Hepatic stellate cell (primary cell): ENCODE measurements around the gene FOXO3B.
"Not testable (repeated sequence)": the region's sequence is repeated elsewhere in the genome, so short reads cannot be mapped to it uniquely, and the experiment has no call there.

ENCODE experiments used
- DNase-seq: peaks from one replicate; pipeline ENCODE4 v3.0.0; 2011; ENCODE audit warnings: low spot score

The FOXO3B gene

DNA sequence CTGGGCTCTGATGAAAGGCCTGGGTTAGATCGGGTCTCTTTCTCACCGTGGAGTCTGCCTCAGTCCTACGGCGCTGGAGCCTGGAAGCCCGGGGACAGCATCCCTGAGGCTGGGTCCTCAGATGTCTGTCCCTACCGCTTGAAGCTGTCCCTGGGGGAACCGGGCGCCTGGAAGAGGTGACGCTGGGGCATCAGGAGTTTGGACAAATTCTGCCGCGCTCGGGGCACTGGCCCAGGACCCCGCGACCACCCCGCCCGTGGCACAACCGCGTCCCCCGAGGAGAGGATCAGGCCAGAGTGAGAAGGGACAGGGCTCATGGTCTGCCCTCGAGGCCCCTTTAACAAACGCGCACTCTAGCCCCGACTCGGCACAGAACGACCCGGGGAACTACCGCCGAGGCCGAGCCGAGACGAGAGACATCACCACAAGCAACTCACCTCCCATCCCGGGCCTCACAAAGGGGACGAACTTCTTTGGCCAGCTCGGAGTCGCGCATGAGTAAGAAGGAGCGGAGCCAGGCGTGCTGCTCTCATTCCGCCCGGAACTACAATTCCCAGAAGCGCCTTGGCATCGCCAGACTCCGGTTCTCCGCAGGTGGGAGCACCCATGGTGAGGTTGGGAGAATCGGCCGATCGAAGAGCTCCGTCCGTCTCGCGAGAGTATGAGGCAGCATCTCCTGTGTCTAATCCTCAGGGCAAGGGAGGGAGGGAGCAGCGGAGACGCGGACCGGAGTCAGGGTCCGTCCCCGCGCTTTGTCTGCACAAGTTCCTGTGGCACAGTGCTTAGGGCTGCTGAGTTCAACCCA lies at the start of gene FOXO3B:
FOXO3B (minus strand) TSS at position 548 of the 805 bp plus-strand sequence. CDS start 663 bp downstream, outside the sequence.
- peak; percentile 64 for DNase-seq

DNA sequence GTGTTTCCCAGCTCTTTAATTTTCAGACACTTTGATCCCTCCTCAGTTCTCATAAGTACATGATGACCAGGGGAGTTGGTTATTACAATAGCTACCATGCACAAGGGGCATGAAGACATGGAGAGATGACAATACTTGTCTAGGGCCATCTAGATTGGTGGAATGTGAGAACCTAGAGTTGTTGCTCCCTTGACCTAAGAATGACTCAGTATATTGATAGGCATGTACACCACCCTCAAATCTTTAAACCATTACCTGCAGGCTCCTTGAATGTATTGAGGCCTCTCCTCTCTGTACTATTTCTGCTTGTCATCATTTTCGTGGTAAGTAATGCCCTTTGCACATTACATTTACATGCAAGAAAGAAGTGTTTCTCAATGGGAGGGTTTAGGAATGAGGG lies 41.4 kb upstream of the FOXO3B start:
- DNase-seq: not testable (repeated sequence)

DNA sequence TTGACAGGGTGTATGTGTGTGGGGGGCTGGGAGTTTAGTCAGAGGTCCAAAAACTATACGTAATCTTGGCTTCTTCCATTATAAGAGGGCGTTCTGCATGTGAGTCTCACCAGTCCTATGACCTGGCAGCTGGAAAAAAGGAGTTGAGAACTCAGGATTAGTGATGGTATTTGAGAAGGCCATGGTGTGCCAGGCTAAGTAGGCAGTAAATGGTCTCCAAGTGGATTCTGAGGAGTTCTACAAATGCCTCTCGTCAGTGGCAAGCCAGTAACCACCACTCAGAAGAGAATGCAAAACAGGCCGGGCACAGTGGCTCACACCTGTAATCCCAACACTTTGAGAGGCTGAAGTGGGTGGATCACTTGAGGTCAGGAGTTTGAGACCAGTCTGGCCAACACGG lies 40.5 kb upstream of the FOXO3B start:
- not testable (repeated sequence) for DNase-seq

DNA sequence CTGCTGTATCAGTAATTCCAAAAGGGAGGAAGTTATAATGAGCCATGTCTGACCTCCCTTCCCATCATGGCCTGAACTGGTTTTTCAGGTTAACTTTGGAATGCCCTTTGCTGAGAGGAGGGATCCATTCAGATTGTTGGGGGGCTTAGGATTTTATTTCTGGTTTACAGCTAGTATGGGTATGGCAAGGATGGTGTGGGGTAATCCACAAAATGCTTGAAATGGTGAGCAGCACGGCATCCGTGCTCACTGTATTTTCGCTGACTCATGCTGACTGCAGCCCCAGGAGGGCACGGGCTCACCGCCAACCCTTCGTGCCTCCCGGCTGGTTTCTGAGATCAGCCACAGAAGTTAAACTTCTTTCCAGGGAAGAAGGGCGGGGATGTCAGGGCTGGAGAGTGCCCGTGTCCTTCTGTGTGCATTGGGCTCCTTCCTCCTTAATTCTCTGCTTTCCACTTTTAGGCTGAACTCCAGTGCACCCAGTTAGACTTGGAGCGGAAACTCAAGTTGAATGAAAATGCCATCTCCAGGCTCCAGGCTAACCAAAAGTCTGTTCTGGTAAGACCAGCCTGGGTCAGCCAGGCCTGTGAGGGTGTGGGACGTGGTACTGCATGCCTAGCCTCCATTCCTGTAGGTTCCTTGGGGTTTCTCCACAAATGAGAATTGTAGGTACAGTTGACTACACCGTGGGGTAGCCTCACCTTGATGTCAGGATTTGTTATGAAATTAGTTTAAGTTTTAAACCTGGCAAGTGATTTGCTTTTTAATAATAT lies 39.8 kb upstream of the FOXO3B start:
- DNase-seq: not testable (repeated sequence)

DNA sequence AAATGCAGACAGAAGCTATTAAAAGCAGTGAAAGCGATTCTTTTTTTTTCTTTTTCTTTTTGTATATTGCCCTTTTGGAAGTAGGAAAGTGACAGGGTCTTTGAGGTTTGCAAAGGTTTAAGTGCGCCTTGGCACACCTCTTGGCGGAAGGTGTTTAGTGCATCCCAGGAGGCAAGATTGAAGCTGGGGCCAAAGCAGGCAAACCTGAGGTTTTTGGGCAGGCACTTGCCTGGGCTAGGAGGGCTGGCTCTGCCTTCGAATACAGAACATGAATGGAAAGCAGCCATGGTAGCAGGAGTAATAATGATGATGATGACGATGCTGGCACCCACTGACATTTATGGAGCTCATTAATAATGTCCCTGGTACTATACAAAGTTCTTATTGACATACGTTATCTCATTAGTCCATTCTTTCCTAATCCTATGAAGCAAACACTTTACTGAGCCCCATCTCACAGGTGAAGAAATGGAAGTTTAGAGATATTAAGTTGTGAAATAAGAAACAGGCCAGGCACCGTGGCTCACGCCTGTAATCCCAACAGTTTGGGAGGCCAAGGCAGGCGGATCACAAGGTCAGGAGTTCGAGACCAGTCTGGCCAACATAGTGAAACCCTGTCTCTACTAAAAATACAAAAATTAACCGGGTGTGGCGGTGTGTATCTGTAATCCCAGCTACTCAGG lies 37.5 kb upstream of the FOXO3B start:
- DNase-seq: not testable (repeated sequence)

DNA sequence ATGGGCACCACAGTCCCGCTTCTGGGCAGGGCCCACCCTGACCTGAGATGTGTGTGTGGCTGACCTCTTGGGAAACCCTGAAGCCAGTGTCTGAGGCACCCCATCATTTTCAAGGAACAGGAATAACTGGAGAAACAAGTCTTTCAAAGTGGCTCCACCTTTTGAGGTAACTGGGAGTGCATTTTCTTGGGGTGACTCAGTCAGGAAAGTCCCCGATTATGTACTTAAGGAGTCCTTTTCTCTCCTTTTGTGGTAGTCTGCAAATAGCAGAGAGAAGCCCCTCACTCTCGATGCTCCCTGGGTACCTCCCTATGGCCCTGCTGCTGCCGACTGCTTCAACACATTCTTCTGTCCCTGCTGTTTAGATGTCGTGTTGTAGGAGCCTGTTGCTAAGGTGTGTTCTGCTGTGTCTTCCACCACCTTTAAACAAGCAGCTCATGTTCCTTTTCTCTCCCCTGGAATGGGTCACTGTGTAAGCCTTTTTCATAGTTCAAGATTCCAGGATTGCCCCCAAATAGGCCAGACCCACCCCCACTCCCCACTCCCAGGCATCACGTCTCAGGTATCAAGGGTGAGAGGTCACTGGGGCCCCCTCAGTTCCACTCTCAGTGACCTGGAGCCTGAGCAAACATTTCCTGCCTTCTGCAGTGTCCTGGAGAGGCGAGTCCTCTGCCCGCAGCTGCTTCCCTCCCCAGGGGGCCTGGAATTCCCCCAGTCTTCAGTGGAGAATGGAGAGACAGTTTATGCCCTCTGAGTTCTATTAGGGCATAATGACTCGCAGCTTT lies 36.7 kb upstream of the FOXO3B start:
- not testable (repeated sequence) for DNase-seq

DNA sequence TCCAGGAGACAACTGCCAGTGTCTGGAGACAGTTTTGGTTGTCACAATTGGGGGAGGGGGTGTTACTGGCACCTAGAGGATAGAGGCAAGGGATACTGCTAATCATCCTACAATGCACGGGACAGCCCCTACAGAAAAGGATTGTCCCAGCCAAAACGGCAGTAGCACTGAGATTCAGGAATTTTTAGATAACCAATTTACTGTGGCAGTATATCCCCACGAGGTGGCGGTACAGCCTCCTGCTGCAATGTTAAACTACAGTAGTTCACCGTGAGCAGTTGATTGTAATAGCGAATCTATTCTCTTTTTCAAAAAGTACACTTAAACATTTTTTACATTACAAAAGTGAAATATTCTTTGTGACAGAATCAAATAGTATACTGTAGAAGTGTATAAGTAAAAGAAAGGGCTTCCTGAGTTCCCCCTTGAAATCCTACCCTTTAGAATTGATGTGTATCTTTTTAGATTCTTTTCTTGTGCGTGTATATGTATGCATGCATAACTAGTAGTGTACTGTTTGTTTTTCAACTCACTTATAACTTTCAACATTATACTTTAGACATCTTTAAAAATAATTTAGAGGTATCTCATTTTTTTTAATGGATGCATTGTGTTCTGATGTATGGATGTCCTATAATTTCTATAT lies 30.4 kb upstream of the FOXO3B start:
- not testable (repeated sequence) for DNase-seq

DNA sequence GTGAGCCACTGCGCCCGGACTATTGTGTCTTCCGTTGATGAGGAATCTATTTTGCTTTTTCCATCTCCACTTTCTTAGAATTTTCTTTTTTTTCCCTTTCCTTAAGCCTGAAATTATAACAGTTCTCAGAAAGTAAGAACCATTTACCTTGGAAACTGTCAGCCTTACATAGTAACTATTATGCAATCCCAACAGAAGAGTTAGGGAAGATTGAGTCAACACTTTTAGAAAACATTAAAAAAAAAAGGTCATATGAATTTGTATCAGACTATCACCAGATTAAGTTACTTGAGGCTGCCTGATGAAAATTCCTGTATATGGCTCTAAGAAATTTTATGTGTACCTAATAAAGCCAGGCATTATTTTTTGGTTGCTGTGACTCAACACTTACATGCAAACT lies 26.1 kb upstream of the FOXO3B start:
- DNase-seq: not testable (repeated sequence)

DNA sequence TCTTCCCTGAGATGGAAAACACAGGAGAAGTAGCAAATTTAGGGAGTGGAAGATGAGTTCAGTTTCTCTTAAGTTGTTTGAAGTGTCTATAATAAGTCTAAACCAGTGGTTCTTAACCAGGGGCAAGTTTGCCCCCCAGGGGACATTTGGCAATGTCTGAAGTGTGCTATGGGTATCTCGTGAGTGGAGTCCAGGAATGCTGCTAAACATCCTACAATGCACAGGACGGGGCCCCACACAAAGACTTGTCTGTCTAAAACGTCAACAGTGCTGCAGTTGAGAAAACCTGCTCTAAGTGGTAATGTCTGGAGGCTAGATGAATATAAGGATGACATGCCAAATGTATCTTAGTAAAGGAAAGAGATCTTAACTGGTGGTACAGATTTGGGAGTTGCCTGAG lies 23.8 kb upstream of the FOXO3B start:
- not testable (repeated sequence) for DNase-seq

DNA sequence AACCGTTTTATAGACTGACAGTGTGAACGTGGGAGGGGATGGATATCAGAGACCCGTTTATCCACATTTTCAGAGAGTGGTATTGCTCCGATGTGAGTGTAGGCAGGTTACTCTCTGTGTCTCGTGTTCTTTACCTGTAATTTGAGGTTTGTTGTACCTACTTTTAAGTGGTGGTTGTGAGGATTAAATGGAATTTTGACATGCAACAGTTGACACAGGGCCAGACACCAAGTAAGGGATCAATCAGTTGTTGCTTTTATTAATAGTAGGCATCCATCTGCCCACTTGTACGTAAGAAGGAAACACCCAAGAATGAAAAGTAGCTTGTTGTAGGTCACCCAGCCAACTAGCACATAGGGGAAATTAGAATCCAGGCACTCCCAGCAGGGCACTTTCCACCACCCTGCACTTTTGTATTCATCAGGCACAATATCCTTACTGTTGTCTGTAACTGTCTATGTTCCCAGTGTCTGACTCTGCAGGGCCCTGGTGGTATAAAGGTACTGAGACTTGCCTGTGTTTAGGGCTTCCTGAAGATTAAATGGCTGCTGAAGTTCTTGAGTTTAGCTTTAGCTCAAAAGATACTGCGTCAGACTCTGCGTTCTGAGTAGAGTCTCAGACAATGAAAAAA lies 16.5 kb upstream of the FOXO3B start:
- DNase-seq: not testable (repeated sequence)

DNA sequence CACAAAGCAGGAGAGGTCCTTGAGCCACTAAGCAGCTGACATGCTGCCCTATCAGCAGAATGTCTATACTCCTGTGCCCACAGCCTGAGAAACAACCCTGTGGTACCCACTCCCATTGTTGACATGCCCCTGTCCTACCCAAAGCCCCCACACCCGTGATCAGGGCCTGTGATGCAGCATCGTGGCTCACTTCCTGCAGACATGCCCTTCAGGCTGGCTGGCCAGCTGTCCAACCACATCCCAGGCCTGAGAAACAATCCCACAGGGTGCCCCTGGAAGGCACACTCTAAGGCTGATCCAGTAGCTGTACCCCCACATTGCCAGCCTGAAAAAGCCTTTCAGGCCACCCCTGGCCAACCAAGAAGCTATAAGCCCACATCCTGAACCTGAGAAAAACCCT lies 13.0 kb upstream of the FOXO3B start:
- not testable (repeated sequence) for DNase-seq

DNA sequence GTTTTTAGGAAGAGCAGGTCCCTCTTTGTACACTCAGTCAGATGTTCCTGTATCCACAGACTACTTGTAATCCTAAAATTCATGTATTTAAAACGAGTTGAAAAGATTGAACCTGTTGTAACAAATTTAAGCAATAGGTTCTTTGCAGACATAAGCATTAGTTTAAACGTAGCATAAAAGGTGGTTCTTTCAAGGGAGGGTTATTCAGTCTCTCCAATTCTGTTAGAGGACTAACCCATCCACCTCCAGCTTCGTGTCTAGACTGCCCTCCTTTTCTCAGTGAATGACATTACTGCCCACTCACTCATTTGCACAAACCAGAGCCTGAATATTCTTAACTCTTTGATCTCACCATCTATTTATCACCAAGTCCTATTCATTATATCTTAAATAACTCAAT lies 554 bp upstream of the FOXO3B start:
- not testable (repeated sequence) for DNase-seq

DNA sequence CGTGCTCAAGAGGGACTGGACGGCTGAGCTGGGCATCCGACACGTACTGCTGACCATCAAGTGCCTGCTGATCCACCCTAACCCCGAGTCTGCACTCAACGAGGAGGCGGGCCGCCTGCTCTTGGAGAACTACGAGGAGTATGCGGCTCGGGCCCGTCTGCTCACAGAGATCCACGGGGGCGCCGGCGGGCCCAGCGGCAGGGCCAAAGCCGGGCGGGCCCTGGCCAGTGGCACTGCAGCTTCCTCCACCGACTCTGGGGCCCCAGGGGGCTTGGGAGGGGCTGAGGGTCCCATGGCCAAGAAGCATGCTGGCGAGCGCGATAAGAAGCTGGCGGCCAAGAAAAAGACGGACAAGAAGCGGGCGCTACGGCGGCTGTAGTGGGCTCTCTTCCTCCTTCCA lies 4.7 kb downstream of the FOXO3B start:
- DNase-seq: not testable (repeated sequence)

DNA sequence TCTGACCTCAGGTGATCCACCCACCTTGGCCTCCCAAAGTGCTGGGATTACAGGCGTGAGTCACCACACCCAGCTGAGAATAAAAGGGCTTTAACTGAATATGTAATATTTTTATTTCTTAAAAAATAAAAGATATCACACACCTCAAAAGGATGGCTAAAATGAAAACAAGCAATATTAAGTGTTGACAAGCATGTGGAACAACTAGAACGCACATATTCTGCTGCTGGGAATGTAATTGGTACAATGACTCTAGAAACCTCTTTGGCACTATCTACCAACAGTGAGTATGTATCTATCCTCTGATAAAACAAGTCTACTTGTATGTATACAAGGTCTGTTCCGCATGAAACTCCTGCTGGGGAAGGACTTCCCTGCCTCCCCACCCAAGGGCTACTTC lies 5.2 kb downstream of the FOXO3B start:
- not testable (repeated sequence) for DNase-seq

DNA sequence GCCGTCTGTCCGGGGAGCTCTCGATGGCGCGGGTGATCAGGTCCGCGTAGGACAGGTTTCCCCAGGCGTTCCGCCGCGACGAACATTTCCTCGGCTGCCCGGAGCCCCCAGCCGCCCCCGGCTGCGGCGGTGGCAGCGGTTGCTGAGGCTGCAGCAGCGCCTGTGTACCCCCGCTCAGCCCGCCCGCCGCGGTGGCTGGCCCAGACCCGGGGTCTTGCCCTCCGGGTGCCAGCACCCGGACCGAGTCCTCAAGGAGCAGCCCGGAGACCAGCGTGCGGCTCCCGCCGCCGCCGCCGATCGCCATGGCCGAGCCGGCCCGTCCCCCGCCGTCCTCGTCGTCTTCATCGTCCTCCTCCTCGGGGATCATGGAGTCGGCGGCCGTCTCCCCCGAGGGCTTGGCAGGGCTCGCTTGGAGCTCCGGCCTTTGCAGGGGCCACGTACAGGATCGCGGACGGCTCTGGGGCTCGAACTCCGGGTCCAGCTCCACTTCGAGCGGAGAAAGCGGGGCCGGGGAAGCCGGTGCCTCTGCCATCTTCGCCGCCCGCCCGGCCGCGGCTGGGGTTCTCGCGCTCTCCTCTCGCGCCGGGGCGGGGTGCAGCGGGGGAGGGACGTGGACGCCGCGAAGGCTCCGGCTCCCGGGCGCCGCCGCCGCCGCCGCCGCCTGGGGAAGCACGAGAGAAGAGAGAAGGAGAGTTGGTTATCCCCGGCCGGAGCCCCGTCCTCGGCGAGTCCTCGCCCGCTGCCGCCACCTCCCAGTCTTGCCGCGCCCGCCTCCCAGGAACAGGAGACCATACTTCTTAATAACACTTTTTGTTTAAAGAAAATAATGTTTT lies 9.5 kb downstream of the FOXO3B start:
- DNase-seq: not testable (repeated sequence)

DNA sequence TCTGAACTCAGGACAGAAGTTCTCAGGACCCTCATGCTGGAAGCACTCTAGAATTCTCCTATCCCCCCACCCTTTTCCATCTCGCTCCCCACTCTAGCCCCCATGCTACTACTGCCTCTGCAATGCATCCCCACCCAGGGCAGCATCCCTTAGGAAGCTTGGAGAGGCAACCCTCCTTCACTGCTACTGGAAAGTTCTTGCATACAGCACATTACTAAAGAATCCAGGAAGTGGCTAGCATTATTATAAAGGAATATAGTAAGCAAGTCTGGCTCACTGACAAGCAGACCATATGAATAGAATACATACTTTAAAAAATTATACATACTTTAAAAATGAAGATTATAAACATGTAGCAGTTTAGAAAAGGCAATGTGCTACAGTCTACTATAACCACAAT lies 13.5 kb downstream of the FOXO3B start:
- not testable (repeated sequence) for DNase-seq

DNA sequence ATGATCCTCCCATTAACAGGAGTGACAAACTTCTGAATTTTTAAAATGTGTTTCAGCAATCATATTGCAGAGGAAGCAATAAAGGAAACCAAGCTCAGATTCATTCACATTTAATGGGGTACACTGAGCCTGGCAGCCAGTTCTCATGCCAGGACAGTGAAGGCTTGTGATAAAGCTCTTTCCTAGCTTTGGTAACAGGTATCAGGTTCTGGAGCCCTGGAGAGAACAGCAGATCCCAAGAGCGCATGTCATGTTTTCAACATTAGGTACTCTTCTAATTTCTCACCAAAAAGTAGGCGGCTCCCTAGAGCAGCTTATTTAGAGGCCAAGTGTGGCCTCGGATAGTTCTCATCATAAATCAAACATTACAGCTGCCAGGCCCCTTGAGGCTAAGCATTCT lies 14.6 kb downstream of the FOXO3B start:
- DNase-seq: not testable (repeated sequence)

DNA sequence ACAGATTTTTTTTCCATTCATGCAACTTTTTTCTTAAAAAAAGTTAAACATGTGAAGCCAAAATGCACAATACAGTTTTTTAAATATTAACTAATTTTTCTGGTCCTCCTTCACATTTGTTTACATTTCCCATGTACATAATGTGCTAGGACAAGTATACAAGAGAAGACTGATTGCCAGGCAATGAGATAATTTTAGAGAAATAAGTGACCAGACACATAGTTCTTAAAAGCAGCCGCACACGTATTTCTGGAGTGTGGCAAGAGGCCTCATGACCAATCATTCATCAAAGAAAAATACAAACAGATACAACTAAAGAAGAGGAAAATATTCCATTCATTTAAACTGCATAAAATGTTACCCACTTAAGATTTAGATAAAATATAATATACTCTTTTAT lies 15.8 kb downstream of the FOXO3B start:
- DNase-seq: not testable (repeated sequence)

DNA sequence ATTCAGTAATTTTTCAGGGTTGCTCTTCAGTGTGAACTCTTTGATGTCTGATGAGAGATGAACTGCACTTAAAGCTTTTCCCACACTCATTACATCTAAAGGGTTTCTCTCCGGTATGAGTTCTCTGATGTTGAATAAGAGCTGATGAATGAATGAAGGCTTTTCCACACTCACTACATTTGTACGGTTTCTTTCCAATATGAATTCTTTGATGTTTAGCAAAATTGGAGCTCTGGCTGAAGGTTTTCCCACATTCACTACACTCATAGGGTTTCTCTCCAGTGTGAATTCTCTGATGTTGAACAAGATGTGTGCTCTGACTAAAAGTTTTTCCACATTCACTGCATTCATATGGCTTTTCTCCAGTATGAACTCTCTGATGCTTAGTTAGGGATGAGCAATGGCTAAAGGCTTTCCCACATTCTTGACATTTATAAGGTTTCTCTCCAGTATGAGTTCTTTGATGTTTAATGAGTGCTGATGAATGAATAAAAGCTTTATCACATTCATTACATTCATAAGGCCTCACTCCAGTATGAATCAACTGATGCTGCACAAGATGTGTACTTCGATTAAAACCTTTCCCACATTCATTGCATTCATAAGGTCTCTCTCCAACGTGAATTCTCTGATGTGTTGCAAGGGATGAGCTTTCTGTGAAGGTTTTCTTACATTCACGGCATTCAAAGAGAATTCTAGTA lies 20.0 kb downstream of the FOXO3B start:
- DNase-seq: not testable (repeated sequence)
